Heart left ventricle (tissue), 13 donors: ENCODE results near the gene LRRC46.

Source experiments
- POLR2A ChIP-seq, 2 donors: fragments of 450-650 bp; IDR thresholded peaks; one replicate each; pipeline ENCODE4 v1.6.1; 2017; ENCODE audit warnings: antibody characterized with exemption in 2 of 2, mild to moderate bottlenecking in 2 of 2, moderate library complexity in 2 of 2
- TF ChIP-seq, protein P1 (sequence below), 12 donors: fragments of 200-600 bp; sonication (generic) in 4 of 12; IDR thresholded peaks; one replicate each; pipeline versions ENCODE4 v1.5.0 to v1.8.0; 2018 to 2022; ENCODE audit warnings: antibody characterized with exemption in 12 of 12, mild to moderate bottlenecking in 5 of 12
- donor health status: ischemic (EF 13 %, LVEDD 7.1; RV severe dilation, severe dysfunction).
- donor health status: DM: no; HTN: yes; CAD: no.
- donor health status: DM: no; HTN: no; CAD: no.
- donor health status: ischemic (EF 25% LVEDD 6.9; RV normal size, moderate dysfunction).
- donor health status: ischemic (EF 25% LVEDD 5.7; RV mildly dilated, moderate dysfunction).
- donor health status: ischemic (EF 35%, LVEDD 5.7; RV mildly dilated, moderate dysfunction).
- donor health status: nonischemic (EF 11% LVEDD 7.7; RV severe dilation, severe dysfunction).
- donor health status: DM: yes; HTN: yes; CAD: no.
- donor health status: PGD.
- donor health status: ischemic (EF 29% LVEDD 5.4; RV normal size, mild dysfunction).
- donor health status: nonischemic (EF 23%, LVEDD 6.1; RV moderate dilation, normal function).

DNA sequence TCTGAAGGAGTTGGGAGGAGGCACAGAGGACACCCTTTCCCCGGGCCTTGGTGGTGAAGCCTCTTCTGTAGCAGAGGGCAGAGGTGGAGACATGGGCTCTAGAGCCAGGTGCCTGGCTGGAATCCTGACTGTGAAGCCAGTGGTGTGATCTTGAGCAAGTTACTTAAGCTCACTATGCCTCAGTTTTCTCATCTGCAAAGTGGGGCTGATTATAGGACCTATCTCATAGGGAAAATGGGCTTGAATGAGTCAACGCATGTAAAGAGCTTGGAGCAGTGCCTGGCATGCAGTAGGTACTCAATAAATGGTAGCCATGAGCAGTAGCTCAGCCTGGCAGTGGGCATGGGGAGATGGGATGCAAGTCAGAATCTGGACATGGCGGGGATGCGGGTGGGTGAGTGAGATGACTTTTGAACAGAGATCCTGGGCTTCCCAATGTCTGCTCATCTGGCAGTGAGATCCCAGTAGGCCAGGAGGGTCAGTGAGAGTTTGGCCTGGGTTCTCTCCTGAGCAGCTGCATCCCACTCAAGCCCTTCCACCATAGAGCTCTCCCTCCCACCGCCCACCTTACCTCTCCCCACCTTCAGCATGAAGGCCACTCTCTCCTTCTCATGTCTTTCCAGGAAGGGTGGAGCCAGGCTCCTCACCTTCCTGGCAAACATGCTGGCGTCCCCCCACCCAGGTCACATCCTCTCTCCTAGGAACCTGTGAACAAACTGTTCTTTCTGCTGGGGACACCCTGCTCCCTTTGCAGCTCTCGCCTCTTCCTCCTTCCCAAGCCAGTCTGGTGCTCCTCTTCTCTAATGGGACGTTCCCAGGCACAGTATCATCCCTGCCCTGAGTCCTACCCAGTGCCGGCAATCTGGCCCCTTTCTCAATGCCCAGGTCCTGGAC lies 51.5 kb downstream of the LRRC46 start:
- TF ChIP-seq, protein P1, sequence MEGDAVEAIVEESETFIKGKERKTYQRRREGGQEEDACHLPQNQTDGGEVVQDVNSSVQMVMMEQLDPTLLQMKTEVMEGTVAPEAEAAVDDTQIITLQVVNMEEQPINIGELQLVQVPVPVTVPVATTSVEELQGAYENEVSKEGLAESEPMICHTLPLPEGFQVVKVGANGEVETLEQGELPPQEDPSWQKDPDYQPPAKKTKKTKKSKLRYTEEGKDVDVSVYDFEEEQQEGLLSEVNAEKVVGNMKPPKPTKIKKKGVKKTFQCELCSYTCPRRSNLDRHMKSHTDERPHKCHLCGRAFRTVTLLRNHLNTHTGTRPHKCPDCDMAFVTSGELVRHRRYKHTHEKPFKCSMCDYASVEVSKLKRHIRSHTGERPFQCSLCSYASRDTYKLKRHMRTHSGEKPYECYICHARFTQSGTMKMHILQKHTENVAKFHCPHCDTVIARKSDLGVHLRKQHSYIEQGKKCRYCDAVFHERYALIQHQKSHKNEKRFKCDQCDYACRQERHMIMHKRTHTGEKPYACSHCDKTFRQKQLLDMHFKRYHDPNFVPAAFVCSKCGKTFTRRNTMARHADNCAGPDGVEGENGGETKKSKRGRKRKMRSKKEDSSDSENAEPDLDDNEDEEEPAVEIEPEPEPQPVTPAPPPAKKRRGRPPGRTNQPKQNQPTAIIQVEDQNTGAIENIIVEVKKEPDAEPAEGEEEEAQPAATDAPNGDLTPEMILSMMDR (IDR thresholded peaks at IDR 0.05), result no peak
- no peak for TF ChIP-seq POLR2A (IDR thresholded peaks at IDR 0.05)
